NCI-H2171 (cell line): ENCODE results near the gene TADA3.
A peak's percentile ranks its signal among the peaks of the same experiment; 100 is the strongest.

Experiments
- DNase-seq: peaks from one replicate; lab custom pipeline; 2025; lab: John Stamatoyannopoulos, UW

Gene TADA3

DNA sequence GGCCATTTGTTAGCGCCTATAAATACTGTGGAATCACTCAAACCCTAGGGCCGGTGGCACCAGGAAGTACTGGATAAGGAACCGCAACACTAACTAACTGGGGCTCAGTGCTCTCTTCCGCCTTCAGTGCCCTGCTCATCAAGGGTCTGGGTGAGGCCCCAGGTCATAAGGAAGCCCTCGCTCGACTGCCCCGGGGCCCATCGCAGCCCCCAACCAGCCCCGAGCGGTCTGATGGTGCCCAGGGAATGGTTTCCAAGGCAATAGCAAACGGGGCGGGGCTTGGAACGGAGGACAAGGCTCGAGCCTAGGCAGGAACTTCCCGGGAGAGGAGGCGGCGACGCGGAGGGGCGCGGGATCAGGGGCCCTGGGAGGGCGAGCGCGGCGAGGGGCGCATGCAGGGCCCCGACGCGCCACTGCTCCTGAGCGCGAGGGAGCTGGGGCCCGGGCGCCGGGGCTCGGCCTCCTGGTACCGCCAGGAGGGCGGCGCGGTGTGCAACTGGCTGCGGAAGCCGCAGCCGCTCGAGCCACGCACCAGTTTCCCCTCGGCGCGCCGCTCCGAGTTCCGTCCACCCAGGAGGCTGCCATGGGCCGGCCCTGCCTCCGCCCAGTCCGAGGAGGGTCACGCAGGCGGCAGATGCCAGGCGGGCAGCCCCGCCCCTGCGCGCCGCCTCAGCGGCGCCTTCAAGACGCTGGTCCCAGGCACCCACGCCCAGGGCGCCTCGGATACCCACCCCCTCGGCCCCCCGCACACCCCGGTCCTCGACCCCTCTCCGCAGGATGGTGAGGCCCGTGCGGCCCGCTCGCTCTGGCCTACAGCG is 17.6 kb upstream of the TADA3 start, which contains the start of gene TTLL3:
TSS of gene TTLL3 (plus strand) at position 648 of the 818 bp plus-strand sequence. CDS start 400 bp downstream, outside the sequence.
- peak; percentile 54 for DNase-seq

DNA sequence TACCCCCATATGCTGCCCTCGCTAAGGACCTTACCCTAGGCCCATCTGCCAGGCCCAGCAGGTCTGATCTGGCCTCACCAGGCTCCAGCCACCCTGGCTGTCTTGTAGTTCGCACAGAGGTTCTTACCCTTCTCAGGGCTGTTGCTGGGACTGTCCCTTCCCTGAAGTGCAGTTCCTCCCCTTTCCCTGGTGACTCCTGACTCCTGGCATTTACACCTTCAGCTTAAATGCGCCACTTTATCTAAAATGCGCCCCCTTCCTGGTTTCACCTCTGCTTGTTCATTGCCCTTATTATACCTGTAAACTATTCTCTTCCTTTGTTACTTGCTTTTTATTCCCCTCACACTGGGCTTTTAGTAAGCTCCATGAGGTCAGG is 17.0 kb upstream of the TADA3 start:
- DNase-seq, result no peak

- DNase-seq, result peak; percentile 18
These were observed 16.2 kb upstream of the TADA3 start for GRCh38 chr3:9808345-9809037.

- no peak for DNase-seq
These were observed 15.7 kb upstream of the TADA3 start for GRCh38 chr3:9807981-9808344.

DNA sequence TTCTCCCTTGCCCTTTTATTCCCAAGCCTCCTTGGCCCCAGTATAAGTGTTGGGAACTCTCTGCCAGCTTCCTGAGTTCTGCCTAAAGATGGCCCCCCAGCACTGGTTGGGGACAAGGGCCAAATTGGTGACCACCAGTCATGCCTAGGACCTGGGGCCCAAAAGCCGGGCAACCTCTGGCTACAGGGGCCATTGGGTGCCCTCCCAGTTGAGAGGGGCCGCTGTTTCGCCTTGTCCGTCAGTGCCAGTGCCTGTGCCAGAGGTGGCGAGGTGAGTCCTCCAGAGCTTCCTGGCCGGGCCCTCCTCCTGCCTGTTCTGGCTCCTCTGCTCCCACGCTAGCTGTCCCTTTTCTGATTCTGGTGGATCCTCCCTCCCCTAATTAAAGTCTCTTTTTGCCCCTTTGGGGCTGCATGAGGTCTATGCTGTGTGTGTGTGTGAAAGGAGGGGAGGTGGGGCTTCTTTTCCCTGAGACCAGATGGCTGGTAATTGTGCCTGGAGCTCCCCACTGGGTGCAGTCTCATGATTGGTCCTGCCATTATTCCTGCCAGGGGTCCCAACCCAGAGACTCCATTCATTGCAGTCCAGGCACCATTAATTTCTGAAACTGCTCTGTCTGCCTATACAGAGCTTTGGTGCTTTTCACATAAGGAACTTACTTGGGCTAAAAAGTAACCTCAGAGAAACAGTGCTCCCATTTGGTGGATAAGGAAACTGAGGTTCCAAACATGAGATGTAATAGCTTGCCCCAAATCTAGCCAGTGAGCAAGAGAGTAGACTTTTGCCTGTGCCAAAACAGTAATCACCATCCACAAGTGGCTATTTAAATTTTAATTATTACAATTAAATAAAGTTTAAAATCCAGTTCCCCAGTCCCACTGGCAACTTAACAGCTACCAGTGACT is 14.7 kb upstream of the TADA3 start:
- peak; percentile 21 for DNase-seq

- DNase-seq, result no peak
These were observed 13.9 kb upstream of the TADA3 start for GRCh38 chr3:9806137-9806536.

DNA sequence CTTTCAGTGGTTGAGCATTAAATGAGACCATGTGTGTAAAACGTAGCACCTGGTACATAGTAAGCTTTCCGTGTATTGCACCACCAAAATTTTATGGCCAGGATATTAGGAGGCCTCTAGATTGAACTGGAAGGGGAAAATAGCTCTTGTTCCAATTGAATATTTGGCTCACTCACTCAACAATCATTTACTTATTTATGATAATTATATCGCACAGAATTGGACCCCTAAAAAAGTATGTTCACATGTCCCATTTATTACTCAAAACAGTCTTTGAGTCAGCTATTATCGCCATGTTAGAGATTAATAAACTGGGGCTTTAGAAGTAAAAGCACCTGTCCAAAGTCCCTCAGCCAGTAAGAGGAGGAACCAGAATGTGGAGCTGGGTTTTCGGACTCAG is 12.7 kb upstream of the TADA3 start:
- DNase-seq, result no peak

- no peak for DNase-seq
These were observed 11.2 kb upstream of the TADA3 start for GRCh38 chr3:9803494-9803893.

- DNase-seq, result no peak
These were observed 8.3 kb upstream of the TADA3 start for GRCh38 chr3:9800529-9800928.

GRCh38 chr3:9797196-9797945 is 5.1 kb upstream of the TADA3 start:
- DNase-seq, result no peak

DNA sequence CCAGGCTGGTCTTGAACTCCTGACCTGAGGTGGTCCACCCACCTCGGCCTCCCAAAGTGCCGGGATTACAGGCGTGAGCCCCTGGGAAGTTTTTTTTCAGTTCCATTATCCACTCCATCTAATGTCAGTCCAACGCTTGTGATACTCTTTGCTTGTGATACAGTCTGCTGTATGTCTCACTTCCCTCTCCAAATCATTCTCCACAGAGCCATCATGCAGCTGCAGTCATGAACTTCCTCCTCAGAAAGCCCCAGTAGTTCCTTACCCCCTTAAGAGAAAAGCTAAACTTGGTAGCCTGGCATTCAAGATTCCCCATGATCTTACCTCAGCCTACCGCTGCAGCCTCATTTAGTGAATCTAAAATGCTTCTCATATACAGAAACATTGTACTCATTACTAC is 2.9 kb upstream of the TADA3 start:
- no peak for DNase-seq

DNA sequence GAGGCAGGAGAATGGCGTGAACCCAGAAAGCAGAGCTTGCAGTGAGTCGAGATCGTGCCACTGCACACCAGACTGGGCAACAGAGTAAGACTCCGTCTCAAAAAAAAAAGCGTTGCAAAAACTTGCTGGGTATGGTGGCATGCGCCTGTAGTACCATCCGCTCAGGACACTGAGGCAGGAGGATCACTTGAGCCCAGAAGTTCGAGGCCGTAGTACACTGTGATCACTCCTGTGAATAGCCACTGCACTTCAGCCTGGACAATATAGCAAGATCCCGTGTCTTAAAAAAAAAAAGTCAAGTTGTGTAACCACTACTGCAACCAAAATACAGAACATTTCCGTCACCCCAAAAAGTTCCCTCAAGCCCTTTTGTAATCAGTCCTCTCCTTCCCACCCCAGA is 2.1 kb upstream of the TADA3 start:
- no peak for DNase-seq

GRCh38 chr3:9793161-9793781 is 998 bp upstream of the TADA3 start:
- no peak for DNase-seq

DNA sequence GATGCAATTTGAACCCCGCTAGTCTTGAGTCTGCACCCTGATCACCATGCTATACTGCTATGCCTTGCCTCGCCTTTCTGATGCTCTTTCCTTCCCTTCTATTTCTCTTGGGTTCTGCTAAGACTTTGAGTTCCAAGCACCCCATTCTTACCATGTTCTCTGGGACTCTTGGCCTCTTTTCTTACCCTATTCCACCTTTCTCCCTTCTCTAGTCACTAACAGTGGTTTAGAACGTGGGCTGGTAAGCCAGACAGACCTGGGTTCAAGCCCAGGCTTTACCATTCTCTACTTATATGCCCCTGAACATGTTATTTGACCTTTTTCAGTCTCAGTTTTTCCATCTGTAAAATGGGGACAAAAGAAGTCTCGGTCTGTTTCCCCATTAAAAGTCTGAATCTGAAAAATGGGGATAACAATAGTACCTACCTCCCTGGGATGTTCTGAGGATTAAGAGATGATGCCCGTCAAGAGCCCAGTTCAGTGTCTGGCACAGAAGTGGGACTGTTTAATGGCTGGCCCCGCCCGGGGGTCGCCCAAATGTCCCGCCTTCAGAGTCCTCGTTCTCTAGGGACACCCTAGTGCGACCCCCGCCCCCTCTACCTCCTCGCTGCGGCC is 376 bp downstream of the TADA3 start:
- DNase-seq, result no peak

- no peak for DNase-seq
These were observed 1.1 kb downstream of the TADA3 start for GRCh38 chr3:9791127-9791526.

DNA sequence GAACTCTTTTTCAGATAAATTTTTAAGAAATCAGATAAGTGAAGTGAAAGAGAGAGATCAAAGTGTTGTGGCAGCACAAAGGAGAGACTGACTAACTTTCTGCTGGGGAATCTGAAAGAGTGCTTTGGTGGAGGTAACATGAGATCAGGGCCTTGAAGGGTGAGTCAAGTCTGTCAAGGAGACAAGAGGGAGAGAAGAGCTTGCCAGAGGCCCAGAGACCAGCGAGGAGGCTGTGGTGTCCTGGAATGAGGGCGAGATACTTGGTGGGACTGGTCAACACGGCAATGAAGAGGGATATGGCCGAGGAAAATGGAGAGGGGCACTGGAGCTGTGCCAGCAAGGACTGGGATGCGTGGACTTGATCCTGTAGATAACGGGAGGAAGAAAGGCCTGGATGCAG is 4.6 kb downstream of the TADA3 start:
- DNase-seq, result no peak

DNA sequence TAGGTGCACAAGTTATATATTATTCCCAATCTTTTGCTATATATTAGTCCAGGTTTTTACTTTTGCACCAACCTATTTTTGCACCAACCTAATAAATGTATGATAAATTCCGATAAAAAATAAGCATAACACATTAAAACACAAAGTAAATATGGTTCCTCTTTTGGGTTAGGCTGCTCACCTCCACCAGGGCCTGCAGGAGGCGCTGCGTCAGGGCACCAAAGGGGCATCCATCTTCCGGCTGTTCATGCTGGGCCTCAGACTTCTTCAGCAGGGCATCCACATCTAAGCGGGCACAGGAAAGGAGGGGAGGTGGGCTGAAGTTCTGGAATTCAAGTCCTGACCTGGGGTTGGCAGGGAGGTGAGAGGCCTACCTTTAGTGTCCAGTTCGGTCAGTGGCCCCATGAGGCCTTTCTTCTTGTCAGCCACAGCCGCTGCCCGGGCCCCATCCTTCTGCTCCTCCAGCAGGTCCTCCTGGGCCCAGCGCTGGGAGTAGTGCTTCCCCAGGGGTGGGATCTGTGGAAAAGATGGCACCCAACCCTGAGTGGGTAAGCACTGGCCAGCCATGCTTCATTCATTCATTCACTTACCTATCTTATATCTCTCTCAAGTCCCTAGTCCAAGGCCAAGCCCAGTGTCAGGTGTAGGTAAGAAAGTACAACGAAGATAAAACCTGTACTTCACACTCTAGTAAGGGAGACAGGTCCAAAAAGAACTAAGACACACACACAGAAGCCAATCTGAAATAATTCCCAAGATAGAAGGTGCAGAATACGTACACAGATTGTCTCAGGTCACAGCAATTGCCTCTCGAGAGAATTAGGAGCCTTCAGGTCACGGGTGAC is 5.2 kb downstream of the TADA3 start:
- no peak for DNase-seq

- no peak for DNase-seq
These were observed 6.0 kb downstream of the TADA3 start for GRCh38 chr3:9786209-9786739.

- no peak for DNase-seq
These were observed 6.7 kb downstream of the TADA3 start for GRCh38 chr3:9785602-9786001.

- no peak for DNase-seq
These were observed 7.3 kb downstream of the TADA3 start for GRCh38 chr3:9784965-9785364.
